ENCODE measurements around the gene TXNRD1. TPM values are rescaled to one million over a fixed set of nuclear protein-coding genes. Genes with fewer than 3 reads are reported as not detected.

TXNRD1 gene
- total and polyA plus RNA-seq, 8 donors = 8.1 to 29.1 (median 15.9) TPM

GRCh38 chr12:104334581-104334980 lies 119.0 kb downstream of the TXNRD1 start:
- ATAC-seq (no peak), DNase-seq (no peak), FAIRE-seq (no peak)
- WGBS, 2 donors = 80 to 85% methylated on average over 8 of the region's 8 CpGs
- Histone ChIP-seq H3K4me1 (no peaks in the 10 kb centered on the region), H3K9me3 (no peaks in the 10 kb centered on the region), H3K27ac (no peak overlapping the region), H3K4me3 (no peak overlapping the region), H3K36me3 (peaks cover 0 to 27% (median 2%) of the 10 kb centered on the region in 3 donors), H3K27me3 (no peaks in the 10 kb centered on the region)
- intact Hi-C loops (cut with DNase I) = no loop called here
- no peak for TF ChIP-seq CTCF (IDR thresholded peaks at IDR 0.05)

GRCh38 chr12:104336115-104336514 lies 120.5 kb downstream of the TXNRD1 start:
- H3K36me3 ChIP-seq = peaks cover 0 to 27% (median 5%) of the 10 kb centered on the region in 3 donors
- FAIRE-seq (no peak), DNase-seq (no peak), ATAC-seq (no peak)
- intact Hi-C loops (cut with DNase I) = no loop called here
- no peak overlapping the region for H3K4me3 ChIP-seq
- no peaks in the 10 kb centered on the region for H3K9me3 ChIP-seq
- TF ChIP-seq CTCF (IDR thresholded peaks at IDR 0.05) = no peak
- H3K27me3 ChIP-seq = no peaks in the 10 kb centered on the region
- WGBS, 2 donors = 95 to 96% methylated on average over 2 of the region's 2 CpGs
- no peak overlapping the region for H3K27ac ChIP-seq
- H3K4me1 ChIP-seq = no peaks in the 10 kb centered on the region

- no peak for FAIRE-seq
- peaks cover 0 to 27% (median 5%) of the 10 kb centered on the region in 3 donors for H3K36me3 ChIP-seq
Measured at GRCh38 chr12:104337030-104337558, 121.5 kb downstream of the TXNRD1 start.

GRCh38 chr12:104339663-104340062 lies 124.1 kb downstream of the TXNRD1 start:
- FAIRE-seq = no peak
- WGBS, 2 donors = 92% methylated on average over 3 of the region's 3 CpGs
- Histone ChIP-seq H3K36me3 (peaks cover 0 to 15% (median 5%) of the 10 kb centered on the region in 3 donors), H3K9me3 (no peaks in the 10 kb centered on the region), H3K4me1 (no peaks in the 10 kb centered on the region), H3K4me3 (no peak overlapping the region), H3K27me3 (no peaks in the 10 kb centered on the region), H3K27ac (no peak overlapping the region)
- intact Hi-C loops (cut with DNase I) = no loop called here
- no peak for ATAC-seq
- no peak for TF ChIP-seq CTCF (IDR thresholded peaks at IDR 0.05)
- no peak for DNase-seq

More at GRCh38 chr12:104337030-104337558, 121.5 kb downstream of the TXNRD1 start:
- no peaks in the 10 kb centered on the region for H3K9me3 ChIP-seq
- intact Hi-C loops (cut with DNase I) = no loop called here
- no peaks in the 10 kb centered on the region for H3K4me1 ChIP-seq
- no peak overlapping the region for H3K27ac ChIP-seq
- WGBS, 2 donors = 83 to 93% methylated on average over 7 of the region's 7 CpGs
- TF ChIP-seq CTCF (IDR thresholded peaks at IDR 0.05) = no peak
- no peaks in the 10 kb centered on the region for H3K27me3 ChIP-seq
- no peak overlapping the region for H3K4me3 ChIP-seq
- no peak for DNase-seq
- ATAC-seq = no peak

GRCh38 chr12:104340177-104340576 lies 124.6 kb downstream of the TXNRD1 start:
- H3K4me3 ChIP-seq = no peak overlapping the region
- no peaks in the 10 kb centered on the region for H3K27me3 ChIP-seq
- DNase-seq = no peak
- H3K27ac ChIP-seq = no peak overlapping the region
- H3K4me1 ChIP-seq = no peaks in the 10 kb centered on the region
- no peak for FAIRE-seq
- TF ChIP-seq CTCF (IDR thresholded peaks at IDR 0.05) = no peak
- H3K36me3 ChIP-seq = peaks cover 0 to 15% (median 5%) of the 10 kb centered on the region in 3 donors
- intact Hi-C loops (cut with DNase I) = no loop called here
- WGBS, 2 donors = 76 to 83% methylated on average over 1 of the region's 1 CpG
- no peaks in the 10 kb centered on the region for H3K9me3 ChIP-seq
- no peak for ATAC-seq

Measured in pancreas (tissue), 10 donors.